Calu3 (cell line): ENCODE data around the gene ZNF235. TPM values are rescaled to one million over a fixed set of nuclear protein-coding genes. Genes with fewer than 3 reads are reported as not detected.

Experiments used
- BruUV-seq: library from RNA; stranded (reverse); fragments of 400-500 nt; replicated peaks from 2 replicates; lab custom pipeline; 2021; lab: Mats Ljungman, UMichigan
- CTCF ChIA-PET: fragments of 300-600 bp; sonication (Branson Sonifier 250); formaldehyde crosslinking; loops from one replicate; lab custom pipeline; 2022; ENCODE audit warnings: antibody characterized with exemption; lab: Charles Lee
- DNase-seq: peaks from one replicate; pipeline ENCODE4 v3.0.0; 2022
- H3K27ac Mint-ChIP-seq: one replicate; pipeline ENCODE4 v1.8.0; 2022; ENCODE audit warnings: mixed read lengths; ENCODE audit not compliant: unreplicated experiment
- H3K27me3 Mint-ChIP-seq: one replicate; pipeline ENCODE4 v1.8.0; 2022; ENCODE audit warnings: mixed read lengths; ENCODE audit not compliant: unreplicated experiment
- H3K36me3 Mint-ChIP-seq: one replicate; pipeline ENCODE4 v1.8.0; 2022; ENCODE audit warnings: mild to moderate bottlenecking, moderate library complexity, mixed read lengths; ENCODE audit not compliant: insufficient read depth, unreplicated experiment
- H3K4me1 Mint-ChIP-seq: one replicate; pipeline ENCODE4 v1.8.0; 2022; ENCODE audit warnings: mild to moderate bottlenecking, low read depth, mixed read lengths; ENCODE audit not compliant: unreplicated experiment
- H3K4me3 Mint-ChIP-seq: one replicate; pipeline ENCODE4 v1.8.0; 2022; ENCODE audit warnings: mild to moderate bottlenecking, low read depth, moderate library complexity, mixed read lengths; ENCODE audit not compliant: unreplicated experiment
- H3K9me3 Mint-ChIP-seq: one replicate; pipeline ENCODE4 v1.8.0; 2022; ENCODE audit warnings: low read depth, mixed read lengths; ENCODE audit not compliant: unreplicated experiment
- intact Hi-C: fragments of 100-400 bp; cut with micrococcal nuclease; formaldehyde crosslinking; loops from one replicate; pipeline ENCODE4 v1.10.0; 2022; ENCODE audit not compliant: unreplicated experiment
- total RNA-seq: library from RNA; stranded (reverse); gene quantifications from 2 replicates; pipeline ENCODE4 v1.2.3, GENCODE V29; 2022
- TF ChIP-seq, protein P1 (sequence below): fragments of 200-600 bp; IDR thresholded peaks from one replicate; pipeline ENCODE4 v1.8.0; 2022; ENCODE audit warnings: antibody characterized with exemption; ENCODE audit not compliant: unreplicated experiment

ZNF235 gene
- total RNA-seq, 1 experiment from 2014 or later: 8.1 TPM

DNA sequence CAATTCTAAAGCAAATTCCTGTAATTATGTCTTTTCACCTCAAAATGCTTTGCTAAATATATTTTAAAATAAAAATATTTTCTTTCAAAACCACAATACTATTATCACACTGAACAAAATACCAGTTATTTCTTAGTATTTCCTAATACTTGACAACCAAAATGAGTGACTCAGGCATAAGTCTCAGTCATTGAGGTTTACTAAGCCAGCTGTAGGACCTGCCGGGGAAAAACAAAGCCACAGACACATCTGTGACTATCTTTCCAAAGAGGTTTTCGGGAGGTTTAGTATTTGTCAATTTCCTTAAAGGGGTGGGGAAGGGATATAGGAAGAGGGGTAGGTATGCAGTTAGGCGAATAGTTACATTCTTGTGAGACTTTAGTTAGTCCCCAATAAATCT is 3.2 kb upstream of the ZNF235 start:
- intact Hi-C loops: no loop called here

GRCh38 chr19:44306283-44306682 is 1.5 kb upstream of the ZNF235 start:
- Mint-ChIP-seq H3K27ac (no peak overlapping the region), H3K36me3 (peaks cover 13% of the 10 kb centered on the region), H3K4me3 (no peak overlapping the region), H3K27me3 (no peaks in the 10 kb centered on the region), H3K4me1 (no peaks in the 10 kb centered on the region), H3K9me3 (peaks cover 2% of the 10 kb centered on the region)
- CTCF ChIA-PET: no interaction called here
- TF ChIP-seq, protein P1, sequence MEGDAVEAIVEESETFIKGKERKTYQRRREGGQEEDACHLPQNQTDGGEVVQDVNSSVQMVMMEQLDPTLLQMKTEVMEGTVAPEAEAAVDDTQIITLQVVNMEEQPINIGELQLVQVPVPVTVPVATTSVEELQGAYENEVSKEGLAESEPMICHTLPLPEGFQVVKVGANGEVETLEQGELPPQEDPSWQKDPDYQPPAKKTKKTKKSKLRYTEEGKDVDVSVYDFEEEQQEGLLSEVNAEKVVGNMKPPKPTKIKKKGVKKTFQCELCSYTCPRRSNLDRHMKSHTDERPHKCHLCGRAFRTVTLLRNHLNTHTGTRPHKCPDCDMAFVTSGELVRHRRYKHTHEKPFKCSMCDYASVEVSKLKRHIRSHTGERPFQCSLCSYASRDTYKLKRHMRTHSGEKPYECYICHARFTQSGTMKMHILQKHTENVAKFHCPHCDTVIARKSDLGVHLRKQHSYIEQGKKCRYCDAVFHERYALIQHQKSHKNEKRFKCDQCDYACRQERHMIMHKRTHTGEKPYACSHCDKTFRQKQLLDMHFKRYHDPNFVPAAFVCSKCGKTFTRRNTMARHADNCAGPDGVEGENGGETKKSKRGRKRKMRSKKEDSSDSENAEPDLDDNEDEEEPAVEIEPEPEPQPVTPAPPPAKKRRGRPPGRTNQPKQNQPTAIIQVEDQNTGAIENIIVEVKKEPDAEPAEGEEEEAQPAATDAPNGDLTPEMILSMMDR: no peak
- no TSS peak for BruUV-seq
- no peak for DNase-seq
- intact Hi-C loops: no loop called here

More for the DNA sequence above, 3.2 kb upstream of the ZNF235 start:
- Mint-ChIP-seq H3K9me3 (peaks cover 2% of the 10 kb centered on the region), H3K4me3 (no peak overlapping the region), H3K4me1 (no peaks in the 10 kb centered on the region), H3K27ac (no peak overlapping the region), H3K27me3 (no peaks in the 10 kb centered on the region), H3K36me3 (peaks cover 13% of the 10 kb centered on the region)
- CTCF ChIA-PET: no interaction called here
- TF ChIP-seq, protein P1: no peak
- BruUV-seq: no TSS peak
- DNase-seq: no peak

- TF ChIP-seq, protein P1: no peak
- no peaks in the 10 kb centered on the region for H3K4me1 Mint-ChIP-seq
- CTCF ChIA-PET: interaction anchor here (0.6 to 1.2 kb wide), 3 partner anchors 46 to 422 kb away, joined by 3 to 4 read pairs (median 3); partner anchors contain the start of genes ZNF233 and ZNF404
- peaks cover 13% of the 10 kb centered on the region for H3K36me3 Mint-ChIP-seq
- H3K9me3 Mint-ChIP-seq: peaks cover 2% of the 10 kb centered on the region
- DNase-seq: no peak
- no peaks in the 10 kb centered on the region for H3K27me3 Mint-ChIP-seq
- no TSS peak for BruUV-seq
- H3K4me3 Mint-ChIP-seq: no peak overlapping the region
- intact Hi-C loops: loop anchor here (2.0 kb wide), 1 partner anchor 93 kb away; the partner anchor contains the start of gene ZNF227
- H3K27ac Mint-ChIP-seq: no peak overlapping the region
These were observed 632 bp upstream of the ZNF235 start for GRCh38 chr19:44305457-44305856.

DNA sequence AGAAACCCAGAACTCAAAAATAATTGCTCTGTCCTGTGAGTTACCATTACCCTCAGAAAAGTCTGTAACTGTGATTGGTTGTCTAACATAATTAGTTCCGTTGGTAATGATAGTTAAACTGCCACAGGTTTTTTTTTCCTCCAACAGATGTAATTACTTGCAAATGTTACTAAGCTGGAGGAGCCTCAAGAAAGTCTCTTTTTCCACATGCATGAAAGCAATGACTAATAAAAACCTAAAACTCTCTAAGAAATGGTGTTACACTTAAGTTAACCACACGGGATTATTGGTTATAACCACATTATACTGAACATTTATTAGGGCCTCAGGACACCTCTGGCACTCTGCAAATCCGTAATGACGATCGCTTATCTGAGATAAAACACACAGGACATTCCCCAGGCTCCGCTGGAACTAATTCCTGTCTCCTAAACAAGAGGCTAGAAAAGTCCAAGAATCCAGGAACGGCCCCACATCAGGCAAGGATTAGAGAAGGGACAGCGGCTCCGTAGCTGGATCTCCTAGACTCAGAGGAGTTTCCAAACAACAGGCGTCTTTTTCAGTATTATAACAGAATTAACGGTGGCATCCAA is 753 bp downstream of the ZNF235 start:
- Mint-ChIP-seq H3K27ac (peak overlapping the region; percentile 84), H3K9me3 (peaks cover 2% of the 10 kb centered on the region), H3K36me3 (peaks cover 13% of the 10 kb centered on the region), H3K4me1 (no peaks in the 10 kb centered on the region), H3K27me3 (no peaks in the 10 kb centered on the region), H3K4me3 (peak overlapping the region; percentile 88)
- TF ChIP-seq, protein P1: no peak
- CTCF ChIA-PET: interaction anchor here (1.1 to 1.2 kb wide), 2 partner anchors 8 to 97 kb away, joined by 3 read pairs; no protein-coding TSS in a partner anchor
- DNase-seq: no peak
- intact Hi-C loops: loop anchor here (2.0 kb wide), 1 partner anchor 91 kb away; the partner anchor contains the start of gene ZNF227
- BruUV-seq: no TSS peak
